Vagina (tissue), 2 donors: ENCODE results near the gene EXOSC6. TPM values are rescaled to one million over a fixed set of nuclear protein-coding genes. Genes with fewer than 3 reads are reported as not detected.

ENCODE experiments used
- DNase-seq, 2 donors: peaks; one replicate each; pipeline ENCODE4 v3.0.0-alpha.2; 2017; ENCODE audit errors: extremely low spot score in 2 of 2
- H3K27ac ChIP-seq: fragments of 200-600 bp; sonication (generic); one replicate; pipeline ENCODE4 v1.5.1; 2019
- H3K27me3 ChIP-seq: fragments of 200-600 bp; sonication (generic); one replicate; pipeline ENCODE4 v1.5.1; 2019
- H3K36me3 ChIP-seq, 2 donors: fragments of 200-600 bp; sonication (generic); one replicate each; pipeline ENCODE4 v1.5.1; 2017 to 2019
- H3K4me1 ChIP-seq: fragments of 200-600 bp; sonication (generic); one replicate; pipeline ENCODE4 v1.5.1; 2019
- H3K4me3 ChIP-seq, 2 donors: fragments of 200-600 bp; sonication (generic); 1 replicate in 1 of 2; 2 replicates in 1 of 2; pipeline ENCODE4 v1.5.1; 2016 to 2019
- H3K9me3 ChIP-seq: fragments of 200-600 bp; sonication (generic); one replicate; pipeline ENCODE4 v1.5.1; 2019
- POLR2A ChIP-seq, 2 donors: fragments of 450-650 bp; IDR thresholded peaks; one replicate each; pipeline ENCODE4 v1.6.1; 2017; ENCODE audit warnings: antibody characterized with exemption in 2 of 2, mild to moderate bottlenecking in 2 of 2, moderate library complexity in 2 of 2
- POLR2AphosphoS5 ChIP-seq, 2 donors: sonication (generic); formaldehyde crosslinking; IDR thresholded peaks; one replicate each; pipeline ENCODE4 v1.9.0; 2017; ENCODE audit warnings: antibody characterized with exemption in 2 of 2, mild to moderate bottlenecking in 2 of 2, low read depth in 1 of 2; ENCODE audit not compliant: insufficient read depth in 1 of 2
- intact Hi-C: fragments of 100-400 bp; cut with DNase I; formaldehyde crosslinking; loops from one replicate; pipeline ENCODE4 v1.15.1; 2023
- total RNA-seq: library from RNA; depleted of rRNA; stranded (reverse); fragments of >200 nt; gene quantifications from one replicate; pipeline ENCODE4 v1.2.3, GENCODE V29; 2016
- TF ChIP-seq, protein P1 (sequence below), 3 experiments: fragments of 450-650 bp in 2 of 3; fragments of 200-600 bp in 1 of 3; sonication (generic) in 1 of 3; IDR thresholded peaks; one replicate each; pipeline ENCODE4 v1.5.1; 2017 to 2019; ENCODE audit warnings: antibody characterized with exemption in 3 of 3, mild to moderate bottlenecking in 2 of 3, moderate library complexity in 2 of 3

EXOSC6 gene
- total RNA-seq, 1 donor from 2014 or later: 19.2 TPM

DNA sequence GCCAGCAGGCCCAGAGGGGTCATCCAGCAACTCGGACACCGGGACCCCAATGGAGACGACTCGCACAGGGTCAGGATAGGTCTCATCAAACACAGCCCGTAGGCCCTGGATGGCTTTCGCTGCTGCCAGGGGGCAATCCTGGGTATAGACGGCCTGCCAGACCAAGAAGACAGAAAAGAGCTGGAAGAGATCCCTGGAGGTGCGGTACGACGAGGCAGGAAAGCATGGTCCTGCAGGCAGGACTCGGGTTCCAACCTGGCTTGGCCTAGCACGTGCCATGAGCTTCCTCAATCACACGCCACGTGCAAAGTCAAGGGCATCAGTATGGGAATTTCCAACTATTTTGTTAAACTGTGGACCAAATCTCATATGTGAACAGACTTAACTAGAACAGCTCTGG lies 6.3 kb upstream of the EXOSC6 start:
- no peaks in the 10 kb centered on the region for H3K27me3 ChIP-seq
- intact Hi-C loops: no loop called here

DNA sequence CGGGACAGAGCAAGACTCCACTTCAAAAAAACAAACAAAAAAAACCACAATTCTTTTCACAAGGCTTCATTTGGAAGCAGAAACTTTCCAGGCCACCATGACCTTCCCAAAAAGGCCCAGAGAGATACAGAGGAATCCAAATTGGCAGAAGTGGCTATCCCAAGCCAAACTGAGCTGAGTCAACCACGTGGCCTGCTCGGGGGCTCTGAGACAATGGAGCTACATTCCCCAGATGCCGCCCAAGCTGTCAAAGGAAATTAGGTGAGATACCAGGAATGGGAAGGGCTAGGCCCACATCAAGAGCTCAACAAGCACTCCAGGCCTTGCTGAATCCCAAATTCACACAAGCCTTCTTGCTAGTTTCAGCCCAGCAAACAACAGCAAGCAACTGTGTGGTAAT lies 5.7 kb upstream of the EXOSC6 start:
- no peak overlapping the region for H3K27ac ChIP-seq
- H3K36me3 ChIP-seq: peaks cover 0 to 92% of the 10 kb centered on the region in 2 donors
- no peak for TF ChIP-seq POLR2AphosphoS5 (IDR thresholded peaks at IDR 0.05; ENCODE audit: insufficient read depth in 1 of 2, low read depth in 1 of 2)
- no peak for TF ChIP-seq POLR2A (IDR thresholded peaks at IDR 0.05)
- TF ChIP-seq, protein P1, sequence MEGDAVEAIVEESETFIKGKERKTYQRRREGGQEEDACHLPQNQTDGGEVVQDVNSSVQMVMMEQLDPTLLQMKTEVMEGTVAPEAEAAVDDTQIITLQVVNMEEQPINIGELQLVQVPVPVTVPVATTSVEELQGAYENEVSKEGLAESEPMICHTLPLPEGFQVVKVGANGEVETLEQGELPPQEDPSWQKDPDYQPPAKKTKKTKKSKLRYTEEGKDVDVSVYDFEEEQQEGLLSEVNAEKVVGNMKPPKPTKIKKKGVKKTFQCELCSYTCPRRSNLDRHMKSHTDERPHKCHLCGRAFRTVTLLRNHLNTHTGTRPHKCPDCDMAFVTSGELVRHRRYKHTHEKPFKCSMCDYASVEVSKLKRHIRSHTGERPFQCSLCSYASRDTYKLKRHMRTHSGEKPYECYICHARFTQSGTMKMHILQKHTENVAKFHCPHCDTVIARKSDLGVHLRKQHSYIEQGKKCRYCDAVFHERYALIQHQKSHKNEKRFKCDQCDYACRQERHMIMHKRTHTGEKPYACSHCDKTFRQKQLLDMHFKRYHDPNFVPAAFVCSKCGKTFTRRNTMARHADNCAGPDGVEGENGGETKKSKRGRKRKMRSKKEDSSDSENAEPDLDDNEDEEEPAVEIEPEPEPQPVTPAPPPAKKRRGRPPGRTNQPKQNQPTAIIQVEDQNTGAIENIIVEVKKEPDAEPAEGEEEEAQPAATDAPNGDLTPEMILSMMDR (IDR thresholded peaks at IDR 0.05): no peak
- no peak overlapping the region for H3K4me3 ChIP-seq
- no peaks in the 10 kb centered on the region for H3K9me3 ChIP-seq
- intact Hi-C loops: no loop called here
- no peak for DNase-seq
- no peaks in the 10 kb centered on the region for H3K4me1 ChIP-seq
- no peaks in the 10 kb centered on the region for H3K27me3 ChIP-seq

More for the DNA sequence above, 6.3 kb upstream of the EXOSC6 start:
- Histone ChIP-seq H3K4me3 (no peak overlapping the region), H3K4me1 (no peaks in the 10 kb centered on the region), H3K27ac (no peak overlapping the region), H3K36me3 (peaks cover 0 to 96% of the 10 kb centered on the region in 2 donors), H3K9me3 (no peaks in the 10 kb centered on the region)
- no peak for DNase-seq
- TF ChIP-seq POLR2AphosphoS5 (IDR thresholded peaks at IDR 0.05; ENCODE audit: insufficient read depth in 1 of 2, low read depth in 1 of 2) (no peak), POLR2A (IDR thresholded peaks at IDR 0.05) (no peak)
- TF ChIP-seq, protein P1 (IDR thresholded peaks at IDR 0.05): no peak

DNA sequence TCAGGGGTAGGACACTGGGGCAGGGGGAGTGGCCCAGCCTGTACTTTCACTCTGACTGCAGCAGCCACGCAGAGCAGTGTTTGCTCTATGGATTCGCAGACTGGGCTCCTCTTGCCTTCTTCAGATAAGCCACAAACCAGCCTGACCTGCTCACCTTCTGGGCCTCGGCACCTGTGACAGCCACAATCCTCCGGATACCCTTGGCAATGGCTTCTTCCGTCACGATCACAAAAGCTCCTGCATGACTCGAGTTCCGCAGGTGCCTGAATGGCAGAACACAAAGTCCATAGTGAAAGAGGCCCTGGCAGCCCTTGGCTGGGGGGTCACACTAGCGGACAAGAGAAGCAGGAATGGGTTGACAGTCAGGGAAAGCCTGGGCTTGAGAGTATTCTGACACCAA lies 3.8 kb upstream of the EXOSC6 start:
- Histone ChIP-seq H3K4me1 (peaks cover 5% of the 10 kb centered on the region), H3K36me3 (peaks cover 0 to 75% of the 10 kb centered on the region in 2 donors), H3K9me3 (no peaks in the 10 kb centered on the region), H3K4me3 (no peak overlapping the region), H3K27ac (no peak overlapping the region), H3K27me3 (no peaks in the 10 kb centered on the region)
- TF ChIP-seq, protein P1 (IDR thresholded peaks at IDR 0.05): no peak
- TF ChIP-seq POLR2A (IDR thresholded peaks at IDR 0.05): no peak
- no peak for DNase-seq
- intact Hi-C loops: no loop called here

DNA sequence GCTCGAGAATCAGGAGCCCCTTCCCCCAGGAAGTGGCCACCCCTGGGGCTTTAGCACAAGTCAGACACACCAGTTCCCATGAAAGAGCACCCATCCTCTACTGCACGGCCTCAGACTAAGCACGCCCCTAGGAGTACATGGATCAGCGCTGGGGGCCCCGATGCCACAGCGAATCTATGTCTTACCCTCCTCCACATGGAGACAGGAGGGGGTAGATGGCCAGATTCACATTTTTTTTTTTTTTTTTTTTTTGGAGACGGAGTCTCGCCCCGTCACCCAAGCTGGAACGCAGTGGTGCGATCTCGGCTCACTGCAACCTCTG lies 3.2 kb upstream of the EXOSC6 start:
- Histone ChIP-seq H3K9me3 (no peaks in the 10 kb centered on the region), H3K27ac (no peak overlapping the region), H3K4me1 (peaks cover 11% of the 10 kb centered on the region), H3K27me3 (no peaks in the 10 kb centered on the region), H3K4me3 (no peak overlapping the region), H3K36me3 (peaks cover 0 to 69% of the 10 kb centered on the region in 2 donors)
- TF ChIP-seq POLR2AphosphoS5 (IDR thresholded peaks at IDR 0.05; ENCODE audit: insufficient read depth in 1 of 2, low read depth in 1 of 2): no peak
- no peak for TF ChIP-seq POLR2A (IDR thresholded peaks at IDR 0.05)
- TF ChIP-seq, protein P1 (IDR thresholded peaks at IDR 0.05): no peak
- no peak for DNase-seq
- intact Hi-C loops: no loop called here

DNA sequence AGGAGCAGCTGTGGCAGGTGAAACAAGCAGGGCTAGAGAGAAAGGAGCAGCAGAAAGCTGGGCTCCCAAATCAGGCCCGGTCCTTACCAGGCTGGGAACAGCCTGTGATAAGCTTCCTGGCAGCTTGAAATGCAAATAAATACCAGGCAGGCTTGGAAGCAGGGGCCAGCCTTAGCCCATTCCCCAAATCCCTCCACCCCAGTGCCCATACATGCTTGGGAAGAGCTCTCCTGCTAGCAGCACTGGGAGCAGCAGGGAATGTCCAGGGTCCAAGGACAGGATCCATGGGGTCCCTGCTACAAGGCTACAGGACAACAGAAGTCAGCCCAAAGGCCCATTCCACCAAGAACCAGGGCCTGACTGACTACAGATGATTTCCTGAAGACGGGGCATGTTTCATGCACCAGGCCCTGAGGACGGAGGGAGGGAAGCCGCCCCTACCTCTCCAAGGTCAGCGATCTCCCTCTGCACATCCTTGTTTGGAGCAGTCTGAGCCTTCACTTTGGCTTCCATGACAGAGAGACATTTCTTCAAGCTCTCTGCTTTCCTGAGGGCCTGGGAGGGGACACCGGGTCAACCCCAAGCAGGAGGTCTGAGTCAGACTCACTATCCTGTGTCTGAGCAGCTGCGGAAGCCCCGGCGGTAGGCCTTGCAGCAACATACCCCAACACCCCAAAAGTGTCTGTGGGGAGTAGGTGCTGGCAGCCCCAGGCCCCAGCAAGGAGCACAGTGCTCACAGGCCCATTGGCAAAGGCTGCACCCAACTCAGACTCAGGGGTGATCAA lies 2.6 kb upstream of the EXOSC6 start:
- Histone ChIP-seq H3K27me3 (no peaks in the 10 kb centered on the region), H3K27ac (no peak overlapping the region), H3K4me1 (peaks cover 17% of the 10 kb centered on the region), H3K4me3 (no peak overlapping the region), H3K36me3 (peaks cover 0 to 63% of the 10 kb centered on the region in 2 donors), H3K9me3 (no peaks in the 10 kb centered on the region)
- intact Hi-C loops: no loop called here
- no peak for DNase-seq
- TF ChIP-seq POLR2AphosphoS5 (IDR thresholded peaks at IDR 0.05; ENCODE audit: insufficient read depth in 1 of 2, low read depth in 1 of 2): no peak
